Hepatocyte (in vitro differentiated cells): ENCODE data around the gene S100A16. TPM values are rescaled to one million over a fixed set of nuclear protein-coding genes. Genes with fewer than 3 reads are reported as not detected.

ENCODE experiments used
- DNase-seq: peaks from one replicate; pipeline ENCODE4 v3.0.0-alpha.2; 2016; ENCODE audit warnings: low spot score
- H2AFZ ChIP-seq: fragments of 200-600 bp; sonication (generic); 2 replicates; pipeline ENCODE4 v1.6.0; 2016; ENCODE audit warnings: antibody characterized with exemption, mild to moderate bottlenecking
- H3K27ac ChIP-seq: fragments of 200-600 bp; sonication (generic); 2 replicates; pipeline ENCODE4 v1.5.1; 2016; ENCODE audit warnings: mild to moderate bottlenecking
- H3K27me3 ChIP-seq: fragments of 200-600 bp; sonication (generic); 2 replicates; pipeline ENCODE4 v1.6.1; 2016
- H3K36me3 ChIP-seq: fragments of 200-600 bp; sonication (generic); replicated peaks from 2 replicates; pipeline ENCODE4 v1.5.1; 2016; ENCODE audit warnings: low read depth; ENCODE audit not compliant: insufficient read depth
- H3K4me1 ChIP-seq: fragments of 200-600 bp; sonication (generic); 2 replicates; pipeline ENCODE4 v1.5.1; 2016; ENCODE audit warnings: mild to moderate bottlenecking, moderate library complexity; ENCODE audit not compliant: insufficient read depth
- H3K4me2 ChIP-seq: fragments of 200-600 bp; sonication (generic); 2 replicates; pipeline ENCODE4 v1.6.0; 2016
- H3K4me3 ChIP-seq: fragments of 200-600 bp; sonication (generic); 2 replicates; pipeline ENCODE4 v1.5.1; 2016; ENCODE audit warnings: mild to moderate bottlenecking
- H3K79me2 ChIP-seq: fragments of 200-600 bp; sonication (generic); 2 replicates; pipeline ENCODE4 v1.6.0; 2017; ENCODE audit warnings: mild to moderate bottlenecking
- H3K9me2 ChIP-seq: fragments of 200-600 bp; sonication (generic); replicated peaks from 2 replicates; pipeline ENCODE4 v1.6.0; 2017; ENCODE audit warnings: mild to moderate bottlenecking; ENCODE audit not compliant: insufficient read depth
- H3K9me3 ChIP-seq: fragments of 200-600 bp; sonication (generic); 2 replicates; pipeline ENCODE4 v1.5.1; 2016; ENCODE audit warnings: low read depth, mild to moderate bottlenecking
- H4K20me1 ChIP-seq: fragments of 200-600 bp; sonication (generic); 2 replicates; pipeline ENCODE4 v1.6.0; 2016; ENCODE audit warnings: mild to moderate bottlenecking; ENCODE audit not compliant: insufficient read depth, poor library complexity, severe bottlenecking
- EZH2 ChIP-seq: fragments of 200-600 bp; sonication (generic); IDR thresholded peaks from 2 replicates; pipeline ENCODE4 v1.6.1; 2016; ENCODE audit warnings: antibody characterized with exemption, mild to moderate bottlenecking, borderline replicate concordance
- EZH2phosphoT487 ChIP-seq: fragments of 200-600 bp; sonication (generic); IDR thresholded peaks from one replicate; pipeline ENCODE4 v1.6.1; 2018; ENCODE audit warnings: antibody characterized with exemption, mild to moderate bottlenecking, low read depth, moderate library complexity; ENCODE audit not compliant: unreplicated experiment, severe bottlenecking
- WGBS: methylation state at CpG from one replicate; pipeline ENCODE4 v1.1.6; 2016; ENCODE audit warnings: low lambda C conversion rate; ENCODE audit errors: missing lambda C conversion rate; 5-methylcytosine and 5-hydroxymethylcytosine counted together
- polyA plus RNA-seq: library from polyadenylated mRNA; unstranded; fragments of >200 nt; fragmentation: Nextera tagmentation; extraction: Ambion mirVana; gene quantifications from 2 replicates; pipeline ENCODE4 v1.2.1, GENCODE V29; 2016
- total RNA-seq: library from RNA; depleted of rRNA; stranded (reverse); fragments of >200 nt; gene quantifications from 2 replicates; pipeline ENCODE4 v1.2.3, GENCODE V29; 2014
- TF ChIP-seq, protein P1 (sequence below): fragments of 200-600 bp; sonication (generic); IDR thresholded peaks from 2 replicates; pipeline ENCODE4 v1.5.1; 2016; ENCODE audit warnings: antibody characterized with exemption, mild to moderate bottlenecking; ENCODE audit not compliant: poor library complexity

S100A16 gene
- total and polyA plus RNA-seq, 2 experiments from 2014 or later: 103 to 155 TPM

DNA sequence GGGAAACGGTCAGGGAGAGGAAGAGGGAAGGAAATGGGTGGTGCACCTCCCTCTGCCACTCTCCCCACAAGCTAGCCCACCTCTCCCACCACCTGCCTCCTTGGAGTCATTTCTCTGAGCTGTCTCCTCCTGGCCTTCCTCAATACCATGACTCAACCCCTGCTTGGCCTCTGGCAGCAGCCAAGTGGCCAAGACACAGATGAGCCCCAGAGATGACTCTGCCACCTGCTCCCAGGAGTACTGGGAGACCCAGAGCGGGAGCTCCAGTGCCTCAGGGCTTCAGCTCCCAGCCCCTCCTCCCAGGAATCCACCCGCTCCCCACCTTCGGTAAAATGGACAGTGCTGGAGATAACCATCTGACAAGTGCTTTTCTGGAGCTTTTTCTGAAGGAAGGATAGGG lies 2.6 kb downstream of the S100A16 start:
- Histone ChIP-seq H3K79me2 (peaks cover 34% of the 10 kb centered on the region), H3K27me3 (no peaks in the 10 kb centered on the region), H3K4me1 (peaks cover 37% of the 10 kb centered on the region), H3K4me2 (peak overlapping the region; percentile 76), H3K9me3 (no peaks in the 10 kb centered on the region), H3K27ac (peak overlapping the region; percentile 93), H3K36me3 (no peaks in the 10 kb centered on the region), H4K20me1 (no peaks in the 10 kb centered on the region), H3K9me2 (no peaks in the 10 kb centered on the region), H3K4me3 (no peak overlapping the region), H2AFZ (no peak overlapping the region)
- no peak for TF ChIP-seq EZH2phosphoT487
- 49% methylated on average over 4 of the region's 4 CpGs for WGBS
- DNase-seq: no peak

DNA sequence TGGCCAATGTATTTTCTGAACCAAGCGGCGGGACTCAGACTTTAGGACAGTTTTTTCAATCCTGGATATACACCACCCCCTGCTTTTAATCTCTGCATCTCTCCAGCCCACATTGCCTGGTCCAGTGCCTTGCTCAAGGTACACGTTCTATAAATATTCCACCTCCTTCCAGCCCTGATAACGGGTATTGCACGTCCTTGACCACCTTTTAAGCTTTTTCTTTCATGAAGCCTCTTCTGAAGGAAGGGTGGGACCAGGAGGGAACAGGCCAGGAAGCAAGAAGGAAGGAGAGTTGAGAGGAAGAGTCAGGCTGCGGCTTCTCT lies 3.4 kb downstream of the S100A16 start:
- H3K4me1 ChIP-seq: peaks cover 37% of the 10 kb centered on the region
- H3K9me2 ChIP-seq: no peaks in the 10 kb centered on the region
- no peak for DNase-seq
- H3K9me3 ChIP-seq: no peaks in the 10 kb centered on the region
- peak overlapping the region; percentile 93 for H3K27ac ChIP-seq
- WGBS: 67% methylated on average over 6 of the region's 6 CpGs
- no peaks in the 10 kb centered on the region for H4K20me1 ChIP-seq
- H3K27me3 ChIP-seq: no peaks in the 10 kb centered on the region
- TF ChIP-seq EZH2: no peak
- TF ChIP-seq EZH2phosphoT487: no peak
- TF ChIP-seq, protein P1, sequence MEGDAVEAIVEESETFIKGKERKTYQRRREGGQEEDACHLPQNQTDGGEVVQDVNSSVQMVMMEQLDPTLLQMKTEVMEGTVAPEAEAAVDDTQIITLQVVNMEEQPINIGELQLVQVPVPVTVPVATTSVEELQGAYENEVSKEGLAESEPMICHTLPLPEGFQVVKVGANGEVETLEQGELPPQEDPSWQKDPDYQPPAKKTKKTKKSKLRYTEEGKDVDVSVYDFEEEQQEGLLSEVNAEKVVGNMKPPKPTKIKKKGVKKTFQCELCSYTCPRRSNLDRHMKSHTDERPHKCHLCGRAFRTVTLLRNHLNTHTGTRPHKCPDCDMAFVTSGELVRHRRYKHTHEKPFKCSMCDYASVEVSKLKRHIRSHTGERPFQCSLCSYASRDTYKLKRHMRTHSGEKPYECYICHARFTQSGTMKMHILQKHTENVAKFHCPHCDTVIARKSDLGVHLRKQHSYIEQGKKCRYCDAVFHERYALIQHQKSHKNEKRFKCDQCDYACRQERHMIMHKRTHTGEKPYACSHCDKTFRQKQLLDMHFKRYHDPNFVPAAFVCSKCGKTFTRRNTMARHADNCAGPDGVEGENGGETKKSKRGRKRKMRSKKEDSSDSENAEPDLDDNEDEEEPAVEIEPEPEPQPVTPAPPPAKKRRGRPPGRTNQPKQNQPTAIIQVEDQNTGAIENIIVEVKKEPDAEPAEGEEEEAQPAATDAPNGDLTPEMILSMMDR: no peak
- peaks cover 34% of the 10 kb centered on the region for H3K79me2 ChIP-seq
- H2AFZ ChIP-seq: no peak overlapping the region
- peak overlapping the region; percentile 69 for H3K4me2 ChIP-seq
- H3K36me3 ChIP-seq: no peaks in the 10 kb centered on the region
- no peak overlapping the region for H3K4me3 ChIP-seq

DNA sequence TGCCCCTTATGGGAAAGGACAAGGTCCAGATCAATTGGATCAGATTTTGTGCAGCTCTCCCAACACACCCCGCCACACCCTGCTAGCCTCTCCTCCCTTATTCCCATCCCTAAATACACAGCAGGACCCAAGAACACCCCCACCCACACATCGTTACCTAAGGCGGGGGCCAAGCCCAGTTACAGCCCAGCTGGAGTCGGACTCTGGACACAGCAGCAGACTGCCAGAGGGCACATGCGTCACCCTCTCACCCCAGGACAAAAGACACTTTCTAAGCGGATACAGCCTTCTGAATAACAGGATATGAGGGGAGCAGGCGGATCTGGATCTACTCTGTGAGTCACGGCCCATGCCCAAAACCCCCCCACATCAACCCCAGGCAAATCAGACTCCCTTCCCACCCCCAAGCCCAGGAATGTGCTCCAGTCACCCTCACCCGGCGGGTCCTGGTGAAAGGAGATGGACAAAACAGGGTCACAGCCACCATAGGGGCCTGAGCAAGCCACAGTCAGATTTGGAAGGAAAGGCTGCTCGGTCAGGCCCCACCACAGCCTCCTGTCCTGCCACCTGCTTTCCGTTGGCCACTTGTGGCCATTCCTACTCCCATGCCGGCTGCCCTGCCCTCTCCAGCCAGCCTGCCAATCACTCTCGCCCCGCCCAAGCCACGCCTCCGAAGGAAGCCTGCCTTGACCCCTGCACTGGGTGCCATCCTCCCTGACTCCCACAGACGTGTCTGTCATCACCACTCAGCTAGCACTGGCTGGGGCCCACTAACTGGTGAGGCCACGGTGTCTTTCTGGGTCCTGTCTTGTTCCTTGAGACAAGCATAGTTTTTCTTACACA lies 4.0 kb downstream of the S100A16 start:
- TF ChIP-seq EZH2 (no peak), EZH2phosphoT487 (no peak)
- TF ChIP-seq, protein P1: no peak
- peak; percentile 79 for DNase-seq
- H3K4me3 ChIP-seq: no peak overlapping the region
- 44% methylated on average over 19 of the region's 19 CpGs for WGBS
- H3K9me2 ChIP-seq: no peaks in the 10 kb centered on the region
- H3K36me3 ChIP-seq: no peaks in the 10 kb centered on the region
- H3K27ac ChIP-seq: peak overlapping the region; percentile 93
- H3K4me1 ChIP-seq: peaks cover 34% of the 10 kb centered on the region
- peaks cover 33% of the 10 kb centered on the region for H3K79me2 ChIP-seq
- H3K27me3 ChIP-seq: no peaks in the 10 kb centered on the region
- H4K20me1 ChIP-seq: no peaks in the 10 kb centered on the region
- H3K9me3 ChIP-seq: no peaks in the 10 kb centered on the region
- no peak overlapping the region for H2AFZ ChIP-seq
- H3K4me2 ChIP-seq: peak overlapping the region; percentile 69

DNA sequence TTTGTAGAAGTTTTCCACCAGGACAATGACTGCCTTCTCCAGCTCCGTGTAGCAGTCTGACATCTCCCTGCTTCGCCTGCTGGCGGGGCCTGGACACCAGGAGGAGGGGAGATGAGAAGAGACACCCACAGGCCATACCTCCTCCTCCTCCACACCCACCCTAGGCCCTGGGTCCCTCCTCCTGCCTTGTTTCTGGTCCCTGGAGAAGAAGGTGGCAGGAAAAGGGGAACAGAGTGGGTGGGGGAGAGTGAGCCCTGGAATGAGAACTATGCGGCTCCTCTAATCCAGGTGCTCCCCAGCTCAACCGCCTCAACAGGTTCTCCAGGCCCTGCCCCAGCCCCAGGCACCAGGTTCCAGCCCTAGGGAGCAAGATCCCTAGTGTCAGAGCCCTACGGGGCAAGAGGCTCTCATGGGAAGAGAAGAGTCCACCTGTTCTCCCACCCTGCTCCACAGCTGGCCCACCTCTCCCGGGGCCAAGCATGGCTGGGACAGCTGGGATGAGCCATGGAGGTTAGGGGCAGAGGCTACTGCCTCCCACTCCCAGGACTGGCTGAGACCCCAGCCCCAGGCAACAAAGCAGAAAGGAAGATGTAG lies 4.8 kb downstream of the S100A16 start:
- WGBS: 80% methylated on average over 7 of the region's 7 CpGs
- Histone ChIP-seq H3K27me3 (no peaks in the 10 kb centered on the region), H3K9me3 (no peaks in the 10 kb centered on the region), H3K9me2 (no peaks in the 10 kb centered on the region), H3K27ac (peak overlapping the region; percentile 93), H3K4me1 (peaks cover 27% of the 10 kb centered on the region), H3K79me2 (peaks cover 25% of the 10 kb centered on the region), H4K20me1 (no peaks in the 10 kb centered on the region), H2AFZ (no peak overlapping the region), H3K4me3 (no peak overlapping the region), H3K4me2 (peak overlapping the region; percentile 69), H3K36me3 (no peaks in the 10 kb centered on the region)
- TF ChIP-seq, protein P1: no peak
- TF ChIP-seq EZH2 (no peak), EZH2phosphoT487 (no peak)
- no peak for DNase-seq
